B cell (primary cell): ENCODE measurements around the gene TRIM2. TPM values are rescaled to one million over a fixed set of nuclear protein-coding genes. Genes with fewer than 3 reads are reported as not detected.

Experiments
- ATAC-seq: fragments of 200-7000 bp; cut with Tn5 transposase; one replicate; pipeline ENCODE4 v1.10.0; 2021; ENCODE audit warnings: low read depth, mild to moderate bottlenecking, moderate number of reproducible peaks, moderate library complexity
- CTCF ChIA-PET: fragments of 350-600 bp; sonication (Branson Sonifier 250); formaldehyde crosslinking; loops from one replicate; lab custom pipeline; 2021; ENCODE audit warnings: antibody characterized with exemption, inconsistent platforms; lab: Charles Lee
- POLR2A ChIA-PET: fragments of 350-600 bp; sonication (Branson Sonifier 250); formaldehyde crosslinking; loops from one replicate; lab custom pipeline; 2021; ENCODE audit warnings: antibody characterized with exemption; lab: Charles Lee
- DNase-seq: peaks from one replicate; pipeline ENCODE4 v3.0.0; 2013
- H2AFZ ChIP-seq: 2 replicates; pipeline ENCODE4 v1.6.1; 2012; ENCODE audit warnings: mild to moderate bottlenecking, low read depth, low read length; ENCODE audit not compliant: insufficient read depth, poor library complexity, severe bottlenecking
- H3K27ac ChIP-seq, 2 donors: 1 replicate in 1 of 2; 2 replicates in 1 of 2; pipeline ENCODE4 v1.5.1; 2012 to 2013; ENCODE audit warnings: low read length in 2 of 2, mild to moderate bottlenecking in 2 of 2, moderate library complexity in 1 of 2
- H3K27me3 ChIP-seq, 4 experiments: fragments of 200-600 bp in 1 of 4; sonication (generic) in 1 of 4; replicated peaks in 1 of 4; 1 replicate in 2 of 4; 2 replicates in 2 of 4; pipeline versions ENCODE4 v1.6.1 to v1.7.0; 2013 to 2016; ENCODE audit warnings: low read length in 3 of 4, mild to moderate bottlenecking in 2 of 4, mixed read lengths in 1 of 4, moderate library complexity in 1 of 4; ENCODE audit not compliant: insufficient read depth in 4 of 4, control insufficient read depth in 3 of 4; ENCODE audit errors: control extremely low read depth in 1 of 4
- H3K36me3 ChIP-seq, 2 experiments: replicated peaks in 1 of 2; 1 replicate in 1 of 2; 2 replicates in 1 of 2; pipeline versions ENCODE4 v1.6.1 to v1.7.1; 2013; ENCODE audit warnings: low read length in 1 of 2; ENCODE audit not compliant: insufficient read depth in 2 of 2, control insufficient read depth in 1 of 2; ENCODE audit errors: control extremely low read depth in 1 of 2, extremely low read depth in 1 of 2
- H3K4me1 ChIP-seq, 2 donors: fragments of 200-600 bp in 1 of 2; sonication (generic) in 1 of 2; 1 replicate in 1 of 2; 2 replicates in 1 of 2; pipeline versions ENCODE4 v1.5.1 to v1.6.1; 2013 to 2017; ENCODE audit warnings: low read length in 2 of 2; ENCODE audit not compliant: control insufficient read depth in 2 of 2, insufficient read depth in 2 of 2
- H3K4me2 ChIP-seq: replicated peaks from 2 replicates; pipeline ENCODE3; 2012; ENCODE audit warnings: mild to moderate bottlenecking, low read depth, low read length; ENCODE audit not compliant: poor library complexity, severe bottlenecking
- H3K4me3 ChIP-seq, 5 experiments: fragments of 200-600 bp in 1 of 5; sonication (generic) in 1 of 5; 1 replicate in 3 of 5; 2 replicates in 2 of 5; pipeline versions ENCODE4 v1.5.1 to v1.7.0; 2011 to 2016; ENCODE audit warnings: low read length in 4 of 5, mild to moderate bottlenecking in 4 of 5, low read depth in 2 of 5, control low read depth in 1 of 5, moderate library complexity in 1 of 5; ENCODE audit not compliant: insufficient read depth in 1 of 5; ENCODE audit errors: control extremely low read depth in 1 of 5, extremely low read depth in 1 of 5
- H3K79me2 ChIP-seq: fragments of 200-600 bp; sonication (generic); one replicate; pipeline ENCODE4 v1.6.0; 2016; ENCODE audit warnings: low read length; ENCODE audit not compliant: control insufficient read depth, insufficient read depth
- H3K9ac ChIP-seq: fragments of 200-600 bp; sonication (generic); 2 replicates; pipeline ENCODE4 v1.6.1; 2017; ENCODE audit warnings: mild to moderate bottlenecking, low read length, moderate library complexity
- H3K9me3 ChIP-seq, 3 donors: one replicate each; pipeline versions ENCODE4 v1.6.1 to v1.7.1; 2013; ENCODE audit warnings: low read length in 2 of 3; ENCODE audit not compliant: control insufficient read depth in 2 of 3, insufficient read depth in 1 of 3; ENCODE audit errors: control extremely low read depth in 1 of 3
- H4K20me1 ChIP-seq: 2 replicates; pipeline ENCODE4 v1.6.0; 2012; ENCODE audit warnings: mild to moderate bottlenecking, low read length; ENCODE audit not compliant: insufficient read depth, control insufficient read depth, poor library complexity, severe bottlenecking
- H3K27ac Mint-ChIP-seq: one replicate; pipeline ENCODE4 v1.8.0; 2021; ENCODE audit warnings: mixed read lengths
- H3K27me3 Mint-ChIP-seq: one replicate; pipeline ENCODE4 v1.8.0; 2021; ENCODE audit warnings: mixed read lengths
- H3K4me1 Mint-ChIP-seq: one replicate; pipeline ENCODE4 v1.8.0; 2021; ENCODE audit warnings: mixed read lengths
- H3K4me3 Mint-ChIP-seq: one replicate; pipeline ENCODE4 v1.8.0; 2021; ENCODE audit warnings: mixed read lengths
- H3K9me3 Mint-ChIP-seq: one replicate; pipeline ENCODE4 v1.8.0; 2022; ENCODE audit warnings: mixed read lengths; ENCODE audit not compliant: insufficient read depth
- CTCF ChIP-seq: fragments of 200-600 bp; IDR thresholded peaks from one replicate; pipeline ENCODE4 v1.8.0; 2022; ENCODE audit warnings: antibody characterized with exemption, mild to moderate bottlenecking
- EZH2 ChIP-seq: IDR thresholded peaks from 2 replicates; pipeline ENCODE4 v1.6.1; 2012; ENCODE audit warnings: borderline replicate concordance, low read depth, mild to moderate bottlenecking, moderate library complexity, low read length; ENCODE audit not compliant: insufficient read depth, poor library complexity, severe bottlenecking
- WGBS: methylation state at CpG from one replicate; pipeline ENCODE4 v1.1.5; 2013; ENCODE audit warnings: missing lambda C conversion rate; ENCODE audit not compliant: insufficient coverage; 5-methylcytosine and 5-hydroxymethylcytosine counted together
- intact Hi-C: fragments of 100-400 bp; cut with micrococcal nuclease; formaldehyde crosslinking; loops from one replicate; pipeline ENCODE4 v1.10.0; 2022
- polyA plus RNA-seq: library from polyadenylated mRNA; depleted of rRNA; stranded (reverse); fragments of >200 nt; gene quantifications from 2 replicates; pipeline ENCODE4 v1.2.3, GENCODE V29; 2012
- total RNA-seq, 2 donors: library from RNA; stranded (reverse); fragments of 120-200 nt in 1 of 2; gene quantifications; 1 replicate in 1 of 2; 2 replicates in 1 of 2; pipeline versions ENCODE4 v1.2.3 to v1.2.4, GENCODE V29; 2013 to 2022

The TRIM2 gene
- total and polyA plus RNA-seq, 2 donors (not counting 1 experiment from before 2014, with no cell fraction given), result 1.2 to 6.4 TPM

- Histone ChIP-seq H2AFZ (no peak overlapping the region), H4K20me1 (no peaks in the 10 kb centered on the region), H3K36me3 (no peaks in the 10 kb centered on the region), H3K27ac (no peak overlapping the region), H3K27me3 (peaks cover 0 to 4% (median 0%) of the 10 kb centered on the region in 4 experiments), H3K9ac (no peak overlapping the region), H3K4me2 (no peak overlapping the region), H3K4me3 (no peak overlapping the region), H3K4me1 (no peaks in the 10 kb centered on the region), H3K9me3 (no peaks in the 10 kb centered on the region), H3K79me2 (no peaks in the 10 kb centered on the region)
- Mint-ChIP-seq H3K4me3 (no peak overlapping the region), H3K9me3 (no peaks in the 10 kb centered on the region), H3K27me3 (peaks cover 11% of the 10 kb centered on the region), H3K27ac (no peak overlapping the region), H3K4me1 (no peaks in the 10 kb centered on the region)
- ATAC-seq (no peak), DNase-seq (no peak)
- POLR2A ChIA-PET, result no interaction called here
- CTCF ChIA-PET, result no interaction called here
- no peak for TF ChIP-seq CTCF
- no peak for TF ChIP-seq EZH2
- intact Hi-C loops, result no loop called here
Measured at GRCh38 chr4:153179100-153179499, 25.1 kb upstream of the TRIM2 start.

GRCh38 chr4:153181293-153181692 is 22.9 kb upstream of the TRIM2 start:
- H3K4me3 Mint-ChIP-seq, result no peak overlapping the region
- Histone ChIP-seq H3K9ac (no peak overlapping the region), H3K36me3 (no peaks in the 10 kb centered on the region), H3K27ac (no peak overlapping the region), H3K4me1 (no peaks in the 10 kb centered on the region), H2AFZ (no peak overlapping the region), H3K4me2 (no peak overlapping the region), H3K9me3 (no peaks in the 10 kb centered on the region), H4K20me1 (no peaks in the 10 kb centered on the region), H3K79me2 (no peaks in the 10 kb centered on the region), H3K27me3 (peaks cover 0 to 7% (median 3%) of the 10 kb centered on the region in 4 experiments), H3K4me3 (no peak overlapping the region)
- ChIA-PET CTCF (no interaction called here), POLR2A (no interaction called here)
- no peak for TF ChIP-seq EZH2
- no peak for TF ChIP-seq CTCF
- peaks cover 15% of the 10 kb centered on the region for H3K27me3 Mint-ChIP-seq
- ATAC-seq (no peak), DNase-seq (no peak)
- intact Hi-C loops, result no loop called here
- WGBS, result 92% methylated on average over 6 of the region's 6 CpGs
- no peaks in the 10 kb centered on the region for H3K9me3 Mint-ChIP-seq
- H3K4me1 Mint-ChIP-seq, result no peaks in the 10 kb centered on the region
- no peak overlapping the region for H3K27ac Mint-ChIP-seq
